Body of pancreas (tissue), 4 donors: ENCODE results near the gene JOSD2.

Source experiments
- POLR2A ChIP-seq, 3 donors: fragments of 450-650 bp; IDR thresholded peaks; one replicate each; pipeline ENCODE4 v1.6.1; 2016; ENCODE audit warnings: antibody characterized with exemption in 3 of 3, mild to moderate bottlenecking in 2 of 3
- TF ChIP-seq, protein P1 (sequence below), 7 experiments: fragments of 450-650 bp in 4 of 7; fragments of 200-600 bp in 3 of 7; sonication (generic) in 3 of 7; IDR thresholded peaks; one replicate each; pipeline ENCODE4 v1.5.1; 2016 to 2019; ENCODE audit warnings: antibody characterized with exemption in 7 of 7

DNA sequence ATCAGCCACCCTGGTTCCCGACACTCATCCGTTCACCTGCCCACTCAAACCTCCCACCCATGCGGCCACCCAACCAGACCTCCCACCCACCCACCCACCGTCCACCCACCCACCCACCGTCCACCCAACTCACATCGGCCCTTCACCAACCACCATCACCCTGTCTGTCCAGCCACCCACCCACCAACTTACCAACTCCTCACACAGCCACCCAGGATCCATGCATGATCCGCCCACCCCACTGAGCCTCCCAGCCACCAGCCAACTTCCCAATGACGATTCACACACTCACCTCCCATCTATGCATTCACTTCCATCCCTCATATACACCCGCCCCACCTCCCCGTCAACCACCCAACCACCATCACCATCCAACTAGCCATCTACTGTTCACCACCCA, 4.3 kb downstream of the JOSD2 start:
- TF ChIP-seq, protein P1, sequence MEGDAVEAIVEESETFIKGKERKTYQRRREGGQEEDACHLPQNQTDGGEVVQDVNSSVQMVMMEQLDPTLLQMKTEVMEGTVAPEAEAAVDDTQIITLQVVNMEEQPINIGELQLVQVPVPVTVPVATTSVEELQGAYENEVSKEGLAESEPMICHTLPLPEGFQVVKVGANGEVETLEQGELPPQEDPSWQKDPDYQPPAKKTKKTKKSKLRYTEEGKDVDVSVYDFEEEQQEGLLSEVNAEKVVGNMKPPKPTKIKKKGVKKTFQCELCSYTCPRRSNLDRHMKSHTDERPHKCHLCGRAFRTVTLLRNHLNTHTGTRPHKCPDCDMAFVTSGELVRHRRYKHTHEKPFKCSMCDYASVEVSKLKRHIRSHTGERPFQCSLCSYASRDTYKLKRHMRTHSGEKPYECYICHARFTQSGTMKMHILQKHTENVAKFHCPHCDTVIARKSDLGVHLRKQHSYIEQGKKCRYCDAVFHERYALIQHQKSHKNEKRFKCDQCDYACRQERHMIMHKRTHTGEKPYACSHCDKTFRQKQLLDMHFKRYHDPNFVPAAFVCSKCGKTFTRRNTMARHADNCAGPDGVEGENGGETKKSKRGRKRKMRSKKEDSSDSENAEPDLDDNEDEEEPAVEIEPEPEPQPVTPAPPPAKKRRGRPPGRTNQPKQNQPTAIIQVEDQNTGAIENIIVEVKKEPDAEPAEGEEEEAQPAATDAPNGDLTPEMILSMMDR (IDR thresholded peaks at IDR 0.05): no peak
- no peak for TF ChIP-seq POLR2A (IDR thresholded peaks at IDR 0.05)
